B cell (primary cell): ENCODE data around the gene BHMT2. TPM values are rescaled to one million over a fixed set of nuclear protein-coding genes. Genes with fewer than 3 reads are reported as not detected.

Source experiments
- ATAC-seq: fragments of 200-7000 bp; cut with Tn5 transposase; one replicate; pipeline ENCODE4 v1.10.0; 2021; ENCODE audit warnings: low read depth, mild to moderate bottlenecking, moderate number of reproducible peaks, moderate library complexity
- CTCF ChIA-PET: fragments of 350-600 bp; sonication (Branson Sonifier 250); formaldehyde crosslinking; loops from one replicate; lab custom pipeline; 2021; ENCODE audit warnings: antibody characterized with exemption, inconsistent platforms; lab: Charles Lee
- POLR2A ChIA-PET: fragments of 350-600 bp; sonication (Branson Sonifier 250); formaldehyde crosslinking; loops from one replicate; lab custom pipeline; 2021; ENCODE audit warnings: antibody characterized with exemption; lab: Charles Lee
- DNase-seq: peaks from one replicate; pipeline ENCODE4 v3.0.0; 2013
- H2AFZ ChIP-seq: 2 replicates; pipeline ENCODE4 v1.6.1; 2012; ENCODE audit warnings: mild to moderate bottlenecking, low read depth, low read length; ENCODE audit not compliant: insufficient read depth, poor library complexity, severe bottlenecking
- H3K27ac ChIP-seq, 2 donors: 1 replicate in 1 of 2; 2 replicates in 1 of 2; pipeline ENCODE4 v1.5.1; 2012 to 2013; ENCODE audit warnings: low read length in 2 of 2, mild to moderate bottlenecking in 2 of 2, moderate library complexity in 1 of 2
- H3K27me3 ChIP-seq, 4 experiments: fragments of 200-600 bp in 1 of 4; sonication (generic) in 1 of 4; replicated peaks in 1 of 4; 1 replicate in 2 of 4; 2 replicates in 2 of 4; pipeline versions ENCODE4 v1.6.1 to v1.7.0; 2013 to 2016; ENCODE audit warnings: low read length in 3 of 4, mild to moderate bottlenecking in 2 of 4, mixed read lengths in 1 of 4, moderate library complexity in 1 of 4; ENCODE audit not compliant: insufficient read depth in 4 of 4, control insufficient read depth in 3 of 4; ENCODE audit errors: control extremely low read depth in 1 of 4
- H3K36me3 ChIP-seq, 2 experiments: replicated peaks in 1 of 2; 1 replicate in 1 of 2; 2 replicates in 1 of 2; pipeline versions ENCODE4 v1.6.1 to v1.7.1; 2013; ENCODE audit warnings: low read length in 1 of 2; ENCODE audit not compliant: insufficient read depth in 2 of 2, control insufficient read depth in 1 of 2; ENCODE audit errors: control extremely low read depth in 1 of 2, extremely low read depth in 1 of 2
- H3K4me1 ChIP-seq, 2 donors: fragments of 200-600 bp in 1 of 2; sonication (generic) in 1 of 2; 1 replicate in 1 of 2; 2 replicates in 1 of 2; pipeline versions ENCODE4 v1.5.1 to v1.6.1; 2013 to 2017; ENCODE audit warnings: low read length in 2 of 2; ENCODE audit not compliant: control insufficient read depth in 2 of 2, insufficient read depth in 2 of 2
- H3K4me2 ChIP-seq: replicated peaks from 2 replicates; pipeline ENCODE3; 2012; ENCODE audit warnings: mild to moderate bottlenecking, low read depth, low read length; ENCODE audit not compliant: poor library complexity, severe bottlenecking
- H3K4me3 ChIP-seq, 5 experiments: fragments of 200-600 bp in 1 of 5; sonication (generic) in 1 of 5; 1 replicate in 3 of 5; 2 replicates in 2 of 5; pipeline versions ENCODE4 v1.5.1 to v1.7.0; 2011 to 2016; ENCODE audit warnings: low read length in 4 of 5, mild to moderate bottlenecking in 4 of 5, low read depth in 2 of 5, control low read depth in 1 of 5, moderate library complexity in 1 of 5; ENCODE audit not compliant: insufficient read depth in 1 of 5; ENCODE audit errors: control extremely low read depth in 1 of 5, extremely low read depth in 1 of 5
- H3K79me2 ChIP-seq: fragments of 200-600 bp; sonication (generic); one replicate; pipeline ENCODE4 v1.6.0; 2016; ENCODE audit warnings: low read length; ENCODE audit not compliant: control insufficient read depth, insufficient read depth
- H3K9ac ChIP-seq: fragments of 200-600 bp; sonication (generic); 2 replicates; pipeline ENCODE4 v1.6.1; 2017; ENCODE audit warnings: mild to moderate bottlenecking, low read length, moderate library complexity
- H3K9me3 ChIP-seq, 3 donors: one replicate each; pipeline versions ENCODE4 v1.6.1 to v1.7.1; 2013; ENCODE audit warnings: low read length in 2 of 3; ENCODE audit not compliant: control insufficient read depth in 2 of 3, insufficient read depth in 1 of 3; ENCODE audit errors: control extremely low read depth in 1 of 3
- H4K20me1 ChIP-seq: 2 replicates; pipeline ENCODE4 v1.6.0; 2012; ENCODE audit warnings: mild to moderate bottlenecking, low read length; ENCODE audit not compliant: insufficient read depth, control insufficient read depth, poor library complexity, severe bottlenecking
- H3K27ac Mint-ChIP-seq: one replicate; pipeline ENCODE4 v1.8.0; 2021; ENCODE audit warnings: mixed read lengths
- H3K27me3 Mint-ChIP-seq: one replicate; pipeline ENCODE4 v1.8.0; 2021; ENCODE audit warnings: mixed read lengths
- H3K4me1 Mint-ChIP-seq: one replicate; pipeline ENCODE4 v1.8.0; 2021; ENCODE audit warnings: mixed read lengths
- H3K4me3 Mint-ChIP-seq: one replicate; pipeline ENCODE4 v1.8.0; 2021; ENCODE audit warnings: mixed read lengths
- H3K9me3 Mint-ChIP-seq: one replicate; pipeline ENCODE4 v1.8.0; 2022; ENCODE audit warnings: mixed read lengths; ENCODE audit not compliant: insufficient read depth
- EZH2 ChIP-seq: IDR thresholded peaks from 2 replicates; pipeline ENCODE4 v1.6.1; 2012; ENCODE audit warnings: borderline replicate concordance, low read depth, mild to moderate bottlenecking, moderate library complexity, low read length; ENCODE audit not compliant: insufficient read depth, poor library complexity, severe bottlenecking
- WGBS: methylation state at CpG from one replicate; pipeline ENCODE4 v1.1.5; 2013; ENCODE audit warnings: missing lambda C conversion rate; ENCODE audit not compliant: insufficient coverage; 5-methylcytosine and 5-hydroxymethylcytosine counted together
- intact Hi-C: fragments of 100-400 bp; cut with micrococcal nuclease; formaldehyde crosslinking; loops from one replicate; pipeline ENCODE4 v1.10.0; 2022
- polyA plus RNA-seq: library from polyadenylated mRNA; depleted of rRNA; stranded (reverse); fragments of >200 nt; gene quantifications from 2 replicates; pipeline ENCODE4 v1.2.3, GENCODE V29; 2012
- total RNA-seq, 2 donors: library from RNA; stranded (reverse); fragments of 120-200 nt in 1 of 2; gene quantifications; 1 replicate in 1 of 2; 2 replicates in 1 of 2; pipeline versions ENCODE4 v1.2.3 to v1.2.4, GENCODE V29; 2013 to 2022
- TF ChIP-seq, protein P1 (sequence below): fragments of 200-600 bp; IDR thresholded peaks from one replicate; pipeline ENCODE4 v1.8.0; 2022; ENCODE audit warnings: antibody characterized with exemption, mild to moderate bottlenecking

Gene BHMT2
- total and polyA plus RNA-seq, 2 donors (not counting 1 experiment from before 2014, with no cell fraction given) = not detected

DNA sequence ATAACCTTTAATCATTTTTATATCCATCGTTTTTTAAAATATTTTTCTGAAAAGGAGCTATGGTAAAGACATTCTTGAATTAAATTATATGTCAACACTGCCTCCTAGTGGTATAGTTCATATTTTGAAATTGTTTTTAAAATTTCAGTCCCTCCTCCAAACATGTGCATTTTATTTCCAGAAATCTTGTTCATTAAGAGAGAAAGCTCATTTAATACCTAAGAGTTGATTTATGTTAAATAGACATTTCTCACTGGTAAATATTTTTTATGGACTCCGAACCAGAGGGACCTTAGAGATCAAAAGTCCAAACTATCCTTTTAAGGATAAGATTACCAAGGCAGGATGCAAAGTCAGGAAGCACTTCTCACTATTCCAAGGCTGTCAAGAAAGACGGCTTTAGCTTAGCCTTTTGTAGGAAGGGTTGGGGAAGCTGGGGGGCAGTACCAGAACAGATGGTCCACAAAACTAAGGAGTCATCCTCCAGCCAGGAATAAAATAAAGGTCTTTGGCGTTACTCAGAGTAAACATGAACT is 63.6 kb downstream of the BHMT2 start:
- Histone ChIP-seq H3K9me3 (no peaks in the 10 kb centered on the region), H2AFZ (peak overlapping the region; percentile 40), H3K9ac (peak overlapping the region; percentile 1), H3K27me3 (peaks cover 0 to 3% (median 0%) of the 10 kb centered on the region in 4 experiments), H3K4me3 (peak overlapping the region in 1 of 5 experiments; percentile 0), H3K36me3 (no peaks in the 10 kb centered on the region), H4K20me1 (no peaks in the 10 kb centered on the region), H3K27ac (no peak overlapping the region), H3K4me2 (peak overlapping the region; percentile 37), H3K4me1 (peaks cover 7 to 10% of the 10 kb centered on the region in 2 donors), H3K79me2 (no peaks in the 10 kb centered on the region)
- POLR2A ChIA-PET = interaction anchor here (0.6 to 0.7 kb wide), 3 partner anchors 149 to 844 kb away, joined by 3 to 8 read pairs (median 7); no protein-coding TSS in a partner anchor
- no peak for ATAC-seq
- intact Hi-C loops = loop anchor here (1.0 to 10.0 kb wide), 5 partner anchors 112 to 838 kb away; partner anchors contain the start of gene AP3B1
- peak; percentile 54 for DNase-seq
- peaks cover 8% of the 10 kb centered on the region for H3K27me3 Mint-ChIP-seq
- no peaks in the 10 kb centered on the region for H3K9me3 Mint-ChIP-seq
- peaks cover 8% of the 10 kb centered on the region for H3K4me1 Mint-ChIP-seq
- CTCF ChIA-PET = interaction anchor here (0.6 to 5.1 kb wide), 56 partner anchors 8 to 1983 kb away, joined by 3 to 85 read pairs (median 4); partner anchors contain the start of gene ARSB
- no peak for TF ChIP-seq EZH2
- TF ChIP-seq, protein P1, sequence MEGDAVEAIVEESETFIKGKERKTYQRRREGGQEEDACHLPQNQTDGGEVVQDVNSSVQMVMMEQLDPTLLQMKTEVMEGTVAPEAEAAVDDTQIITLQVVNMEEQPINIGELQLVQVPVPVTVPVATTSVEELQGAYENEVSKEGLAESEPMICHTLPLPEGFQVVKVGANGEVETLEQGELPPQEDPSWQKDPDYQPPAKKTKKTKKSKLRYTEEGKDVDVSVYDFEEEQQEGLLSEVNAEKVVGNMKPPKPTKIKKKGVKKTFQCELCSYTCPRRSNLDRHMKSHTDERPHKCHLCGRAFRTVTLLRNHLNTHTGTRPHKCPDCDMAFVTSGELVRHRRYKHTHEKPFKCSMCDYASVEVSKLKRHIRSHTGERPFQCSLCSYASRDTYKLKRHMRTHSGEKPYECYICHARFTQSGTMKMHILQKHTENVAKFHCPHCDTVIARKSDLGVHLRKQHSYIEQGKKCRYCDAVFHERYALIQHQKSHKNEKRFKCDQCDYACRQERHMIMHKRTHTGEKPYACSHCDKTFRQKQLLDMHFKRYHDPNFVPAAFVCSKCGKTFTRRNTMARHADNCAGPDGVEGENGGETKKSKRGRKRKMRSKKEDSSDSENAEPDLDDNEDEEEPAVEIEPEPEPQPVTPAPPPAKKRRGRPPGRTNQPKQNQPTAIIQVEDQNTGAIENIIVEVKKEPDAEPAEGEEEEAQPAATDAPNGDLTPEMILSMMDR = peak; percentile 81
- peak overlapping the region; percentile 26 for H3K4me3 Mint-ChIP-seq
- 0% methylated on average over 1 of the region's 4 CpGs for WGBS
- no peak overlapping the region for H3K27ac Mint-ChIP-seq
